K562 (cell line): ENCODE results near the gene TAF5L. TPM values are rescaled to one million over a fixed set of nuclear protein-coding genes. Genes with fewer than 3 reads are reported as not detected.

ENCODE experiments used
- ATAC-seq: fragments of 200-7000 bp; cut with Tn5 transposase; 3 replicates; pipeline ENCODE4 v1.9.1; 2020; ENCODE audit warnings: moderate library complexity
- BruUV-seq: library from RNA; stranded (reverse); fragments of 400-500 nt; replicated peaks from 2 replicates; lab custom pipeline; 2021; lab: Mats Ljungman, UMichigan
- CTCF ChIA-PET: fragments of 300-600 bp; formaldehyde crosslinking; extraction: SDS; loops from one replicate; lab custom pipeline; 2021; ENCODE audit warnings: low intra/inter-chr PET ratio; lab: Yijun Ruan, JAX
- POLR2A ChIA-PET: fragments of 300-600, 350-650 bp; sonication (Branson Sonifier 250); formaldehyde crosslinking; extraction: SDS; loops from one replicate; lab custom pipeline; 2021; ENCODE audit warnings: antibody characterized with exemption, inconsistent platforms; lab: Yijun Ruan, JAX
- DNase-seq, 4 experiments: peaks; one replicate each; pipeline versions ENCODE4 v3.0.0 to v3.0.0-alpha.2; 2011 to 2018; ENCODE audit warnings: low spot score in 3 of 4, mixed read lengths in 3 of 4; ENCODE audit errors: extremely low read depth in 1 of 4
- FAIRE-seq: peaks from 2 replicates; lab custom pipeline; 2011; peaks lifted over from hg19 to GRCh38; lab: Jason Lieb, UNC
- H2AFZ ChIP-seq: 2 replicates; pipeline ENCODE4 v1.6.0; 2011; ENCODE audit warnings: low read depth, low read length, control low read depth, inconsistent platforms
- H3K27ac ChIP-seq: fragments of 200-600 bp; 3 replicates; pipeline ENCODE4 v1.8.0; 2011; ENCODE audit warnings: low read depth, mild to moderate bottlenecking, control low read depth, inconsistent platforms, low read length, moderate library complexity, mixed read lengths; ENCODE audit errors: extremely low read depth
- H3K27me3 ChIP-seq, 2 experiments: fragments of 300-600 bp in 1 of 2; 2 replicates in 1 of 2; 3 replicates in 1 of 2; pipeline versions ENCODE4 v1.6.0 to v1.8.0; 2011; ENCODE audit warnings: inconsistent platforms in 2 of 2, low read length in 2 of 2, mild to moderate bottlenecking in 1 of 2, mixed read lengths in 1 of 2, moderate library complexity in 1 of 2; ENCODE audit not compliant: control insufficient read depth in 2 of 2, insufficient read depth in 2 of 2
- H3K36me3 ChIP-seq: fragments of 300-600 bp; 3 replicates; pipeline ENCODE4 v1.8.0; 2011; ENCODE audit warnings: mild to moderate bottlenecking, low read length, inconsistent platforms; ENCODE audit not compliant: control insufficient read depth, insufficient read depth
- H3K4me1 ChIP-seq, 2 experiments: fragments of 200-600 bp in 1 of 2; replicated peaks in 1 of 2; 2 replicates in 1 of 2; 3 replicates in 1 of 2; pipeline versions ENCODE4 v1.5.1 to v1.8.0; 2011; ENCODE audit warnings: inconsistent platforms in 2 of 2, low read length in 2 of 2, mild to moderate bottlenecking in 1 of 2, mixed read lengths in 1 of 2, moderate library complexity in 1 of 2; ENCODE audit not compliant: control insufficient read depth in 2 of 2, insufficient read depth in 2 of 2
- H3K4me2 ChIP-seq: 2 replicates; pipeline ENCODE4 v1.6.1; 2011; ENCODE audit warnings: low read length, control low read depth, inconsistent platforms, mixed read lengths; ENCODE audit not compliant: insufficient read depth
- H3K4me3 ChIP-seq: fragments of 200-600 bp; sonication (generic), shearing (Covaris generic); 2 replicates; pipeline ENCODE4 v1.5.1; 2016; ENCODE audit warnings: control low read depth, inconsistent platforms
- H3K79me2 ChIP-seq: fragments of 200-600 bp; 3 replicates; pipeline ENCODE4 v1.8.0; 2011; ENCODE audit warnings: low read length, inconsistent platforms; ENCODE audit not compliant: control insufficient read depth, insufficient read depth
- H3K9ac ChIP-seq, 2 experiments: 2 replicates each; pipeline versions ENCODE4 v1.6.0 to v1.6.1; 2011; ENCODE audit warnings: low read depth in 2 of 2, low read length in 2 of 2, control low read depth in 1 of 2, inconsistent platforms in 1 of 2, mild to moderate bottlenecking in 1 of 2, mixed read lengths in 1 of 2; ENCODE audit not compliant: insufficient read depth in 1 of 2
- H3K9me1 ChIP-seq: one replicate; pipeline ENCODE4 v1.6.0; 2011; ENCODE audit warnings: inconsistent platforms, mild to moderate bottlenecking, low read length, moderate library complexity; ENCODE audit not compliant: control insufficient read depth, insufficient read depth
- H3K9me3 ChIP-seq: replicated peaks from 2 replicates; pipeline ENCODE4 v1.5.1; 2011; ENCODE audit warnings: low read depth, low read length, inconsistent platforms; ENCODE audit not compliant: control insufficient read depth, insufficient read depth
- H4K20me1 ChIP-seq: replicated peaks from 2 replicates; pipeline ENCODE4 v1.6.1; 2011; ENCODE audit warnings: low read length, inconsistent platforms, mixed read lengths; ENCODE audit not compliant: control insufficient read depth, insufficient read depth
- C11orf30 ChIP-seq: fragments of 450-650 bp; IDR thresholded peaks from 2 replicates; pipeline ENCODE4 v1.6.1; 2016; ENCODE audit warnings: low read depth, mild to moderate bottlenecking
- EGR1 ChIP-seq: fragments of 450-650 bp; conservative IDR thresholded peaks from 2 replicates; pipeline ENCODE4 v1.6.1; 2017; ENCODE audit warnings: mild to moderate bottlenecking
- ELF1 ChIP-seq: fragments of 200-800 bp; sonication (Bioruptor generic); IDR thresholded peaks from 2 replicates; pipeline ENCODE4 v1.6.1; 2016; ENCODE audit warnings: missing genetic modification characterization, missing compliant biosample characterization
- ETV5 ChIP-seq: sonication (generic); formaldehyde crosslinking; IDR thresholded peaks from 2 replicates; pipeline ENCODE4 v1.4.0; 2020; ENCODE audit warnings: low read depth, mild to moderate bottlenecking, missing genetic modification reagents
- FOS ChIP-seq: IDR thresholded peaks from 3 replicates; pipeline ENCODE4 v1.6.1; 2011; ENCODE audit not compliant: insufficient read length; ENCODE audit errors: extremely low read depth
- HIVEP1 ChIP-seq: fragments of 250-450 bp; sonication (Bioruptor Pico); IDR thresholded peaks from 2 replicates; pipeline ENCODE4 v1.4.0; 2020; ENCODE audit warnings: mild to moderate bottlenecking
- MAFF ChIP-seq: IDR thresholded peaks from 2 replicates; pipeline ENCODE4 v1.6.1; 2012; ENCODE audit warnings: low read length, improper control_type of control experiment
- MAFG ChIP-seq: fragments of 450-650 bp; conservative IDR thresholded peaks from 2 replicates; pipeline ENCODE4 v1.6.1; 2016; ENCODE audit warnings: missing genetic modification characterization, missing compliant biosample characterization
- NFIC ChIP-seq: fragments of 450-650 bp; IDR thresholded peaks from 2 replicates; pipeline ENCODE4 v1.6.1; 2017; ENCODE audit warnings: mild to moderate bottlenecking, inconsistent platforms
- POLR3G ChIP-seq: IDR thresholded peaks from 2 replicates; pipeline ENCODE4 v1.6.1; 2011; ENCODE audit not compliant: insufficient read length, insufficient replicate concordance; ENCODE audit errors: extremely low read depth
- ZNF121 ChIP-seq: sonication (generic); formaldehyde crosslinking; conservative IDR thresholded peaks from 2 replicates; pipeline ENCODE4 v1.8.0; 2022; ENCODE audit warnings: missing genetic modification reagents
- ZNF316 ChIP-seq: fragments of 450-650 bp; IDR thresholded peaks from 2 replicates; pipeline ENCODE4 v1.6.1; 2016
- WGBS: fragments of 100-300 bp; shearing (Covaris generic); methylation state at CpG from one replicate; pipeline ENCODE4 v1.1.6; 2016; ENCODE audit warnings: low coverage, mixed read lengths; ENCODE audit not compliant: insufficient coverage; ENCODE audit errors: missing lambda C conversion rate; 5-methylcytosine and 5-hydroxymethylcytosine counted together
- in situ Hi-C: fragments of 300-500 bp; cut with MboI; formaldehyde crosslinking; loops from 4 replicates; pipeline ENCODE4 v1.15.0; 2018; ENCODE audit warnings: inconsistent platforms, mixed read lengths
- intact Hi-C: fragments of 100-400 bp; cut with micrococcal nuclease; formaldehyde crosslinking; loops from 2 replicates; pipeline ENCODE4 v1.14.2; 2022
- polyA plus RNA-seq, 8 experiments: library from polyadenylated mRNA; depleted of rRNA in 4 of 8; stranded (reverse) in 5 of 8; unstranded in 3 of 8; fragments of >200 nt; fragmentation: Nextera tagmentation in 2 of 8; fragmentation: Illumina TruSeq in 1 of 8; extraction: Ambion mirVana in 2 of 8; extraction: Trizol in 1 of 8; gene quantifications; 2 replicates each; pipeline versions ENCODE4 v1.2.1 to v1.2.3, GENCODE V29; 2011 to 2014; ENCODE audit warnings: inconsistent platforms in 1 of 8, missing spikeins in 1 of 8
- total RNA-seq, 7 experiments: library from RNA; depleted of rRNA in 6 of 7; stranded (reverse); fragments of >200 nt in 6 of 7; fragmentation: Illumina TruSeq in 2 of 7; extraction: Trizol in 2 of 7; gene quantifications; 2 replicates each; pipeline versions ENCODE4 v1.2.1 to v1.2.3, GENCODE V29; 2011 to 2021; ENCODE audit warnings: low replicate concordance in 1 of 7
- TF ChIP-seq, protein P1 (sequence below): fragments of 450-650 bp; IDR thresholded peaks from 2 replicates; pipeline ENCODE4 v1.6.1; 2016; ENCODE audit warnings: antibody characterized with exemption
- TF ChIP-seq, protein P2 (sequence below): fragments of 250-450 bp; sonication (Bioruptor Pico); IDR thresholded peaks from 2 replicates; pipeline ENCODE4 v1.8.0; 2022; ENCODE audit warnings: inconsistent platforms, mild to moderate bottlenecking, moderate library complexity, borderline replicate concordance

TAF5L gene
- total and polyA plus RNA-seq, 9 of the 15 experiments (the other 6 are each of a cell fraction or from before 2014, with no cell fraction given) = 2.2 to 34.2 (median 23.3) TPM

DNA sequence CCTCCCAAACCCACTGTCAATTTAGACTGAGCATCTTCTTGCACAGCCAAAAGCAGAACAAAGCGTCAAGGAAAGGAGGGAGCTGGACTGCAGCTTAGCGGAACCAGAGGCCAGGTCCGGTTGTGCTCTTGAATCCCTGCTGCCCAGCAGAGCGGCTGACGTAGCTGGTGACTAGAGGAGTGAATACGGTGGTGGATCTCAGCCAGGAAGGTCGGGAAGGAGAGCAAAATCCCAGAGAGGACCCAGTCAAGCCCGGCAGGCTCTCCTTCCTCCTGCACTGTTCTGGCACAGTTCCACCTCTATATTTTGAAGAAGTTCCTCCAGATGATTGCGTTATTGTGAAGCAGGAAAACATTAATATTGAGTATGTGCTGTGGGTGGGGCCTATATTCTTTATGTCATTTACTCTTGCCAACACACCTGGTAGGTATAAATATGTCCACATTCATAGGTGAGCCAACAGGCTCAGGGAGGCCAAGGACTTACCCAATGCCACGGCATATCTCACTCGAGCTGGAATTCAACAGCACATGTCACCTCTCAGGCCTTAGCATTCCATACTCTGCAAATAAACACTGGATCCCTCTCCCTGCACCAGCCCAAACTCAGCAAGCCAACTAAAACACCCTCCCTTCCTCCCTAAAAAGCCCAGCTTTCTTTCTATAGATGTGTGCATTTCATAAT lies 43.8 kb downstream of the TAF5L start:
- Histone ChIP-seq H3K4me2 (no peak overlapping the region), H3K27ac (no peak overlapping the region), H3K9me1 (no peaks in the 10 kb centered on the region), H3K36me3 (no peaks in the 10 kb centered on the region), H3K9ac (no peak overlapping the region), H2AFZ (no peak overlapping the region), H3K79me2 (no peaks in the 10 kb centered on the region), H3K4me3 (no peak overlapping the region), H3K9me3 (no peaks in the 10 kb centered on the region; the same call in 1 of the 2 replicates), H3K27me3 (peaks cover 24 to 26% of the 10 kb centered on the region in 2 experiments), H4K20me1 (no peaks in the 10 kb centered on the region), H3K4me1 (peaks cover 0 to 4% of the 10 kb centered on the region in 2 experiments; a peak in 2 of 5 replicates)
- ChIA-PET POLR2A (interaction anchor here (0.8 to 2.2 kb wide), 5 partner anchors 10 to 41 kb away, joined by 3 to 7 read pairs (median 5); partner anchors contain the start of gene ABCB10), CTCF (no interaction called here)
- intact Hi-C loops = no loop called here
- no peak for FAIRE-seq
- in situ Hi-C loops = no loop called here
- DNase-seq = no peak
- peak; percentile 14; the same call in 1 of the 2 replicates for TF ChIP-seq NFIC
- no peak for TF ChIP-seq EGR1
- WGBS = 12% methylated on average over 11 of the region's 11 CpGs
- BruUV-seq = no TSS peak
- peak; percentile 15; the same call in 1 of the 3 replicates for ATAC-seq

DNA sequence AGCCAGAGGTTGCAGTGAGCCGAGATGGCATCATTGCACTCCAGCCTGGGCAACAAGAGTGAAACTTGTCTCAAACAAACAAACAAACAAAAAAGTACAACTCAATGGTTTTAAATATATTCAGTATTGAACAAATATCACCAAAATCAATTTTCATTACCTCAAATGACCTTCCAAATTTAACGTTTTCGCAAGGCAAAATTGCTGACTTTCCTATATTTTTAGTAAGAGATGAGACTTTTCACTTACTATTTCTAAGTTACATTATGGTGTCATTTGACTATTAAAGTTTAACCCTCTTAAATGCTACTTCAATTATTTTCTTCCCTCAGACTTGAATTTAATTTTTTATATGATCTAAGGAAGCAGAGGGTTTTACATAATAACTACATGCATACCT lies 44.4 kb downstream of the TAF5L start:
- ATAC-seq (no peak), FAIRE-seq (no peak), DNase-seq (no peak)
- Histone ChIP-seq H3K4me2 (no peak overlapping the region), H3K9me1 (no peaks in the 10 kb centered on the region), H3K4me3 (no peak overlapping the region), H3K27ac (no peak overlapping the region), H3K9me3 (no peaks in the 10 kb centered on the region; the same call in 1 of the 2 replicates), H4K20me1 (no peaks in the 10 kb centered on the region), H3K4me1 (peaks cover 0 to 4% of the 10 kb centered on the region in 2 experiments; a peak in 2 of 5 replicates), H2AFZ (no peak overlapping the region), H3K27me3 (peaks cover 24 to 26% of the 10 kb centered on the region in 2 experiments), H3K36me3 (no peaks in the 10 kb centered on the region), H3K9ac (no peak overlapping the region), H3K79me2 (no peaks in the 10 kb centered on the region)
- in situ Hi-C loops = no loop called here
- POLR2A ChIA-PET = interaction anchor here (2.2 kb wide), 1 partner anchor 23 kb away, joined by 6 read pairs; the partner anchor contains the start of gene ABCB10
- intact Hi-C loops = no loop called here
- 25% methylated on average over 3 of the region's 3 CpGs for WGBS
- CTCF ChIA-PET = no interaction called here
- no TSS peak for BruUV-seq
- TF ChIP-seq ZNF316 = peak; percentile 92
- no peak for TF ChIP-seq FOS
- TF ChIP-seq, protein P1, sequence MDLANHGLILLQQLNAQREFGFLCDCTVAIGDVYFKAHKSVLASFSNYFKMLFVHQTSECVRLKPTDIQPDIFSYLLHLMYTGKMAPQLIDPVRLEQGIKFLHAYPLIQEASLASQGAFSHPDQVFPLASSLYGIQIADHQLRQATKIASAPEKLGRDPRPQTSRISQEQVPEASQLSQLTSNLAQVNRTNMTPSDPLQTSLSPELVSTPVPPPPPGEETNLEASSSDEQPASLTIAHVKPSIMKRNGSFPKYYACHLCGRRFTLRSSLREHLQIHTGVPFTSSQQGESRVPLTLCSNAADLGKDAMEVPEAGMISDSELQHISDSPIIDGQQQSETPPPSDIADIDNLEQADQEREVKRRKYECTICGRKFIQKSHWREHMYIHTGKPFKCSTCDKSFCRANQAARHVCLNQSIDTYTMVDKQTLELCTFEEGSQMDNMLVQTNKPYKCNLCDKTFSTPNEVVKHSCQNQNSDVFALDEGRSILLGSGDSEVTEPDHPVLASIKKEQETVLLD = no peak
- no peak for TF ChIP-seq POLR3G
- TF ChIP-seq C11orf30 = peak; percentile 85
- TF ChIP-seq MAFG = peak; percentile 78
- no peak for TF ChIP-seq HIVEP1
- no peak for TF ChIP-seq ELF1
- no peak for TF ChIP-seq ETV5 (CRISPR knock-in tag)
- TF ChIP-seq ZNF121 (CRISPR knock-in tag) = no peak
- peak; percentile 52 for TF ChIP-seq MAFF
- TF ChIP-seq, protein P2, sequence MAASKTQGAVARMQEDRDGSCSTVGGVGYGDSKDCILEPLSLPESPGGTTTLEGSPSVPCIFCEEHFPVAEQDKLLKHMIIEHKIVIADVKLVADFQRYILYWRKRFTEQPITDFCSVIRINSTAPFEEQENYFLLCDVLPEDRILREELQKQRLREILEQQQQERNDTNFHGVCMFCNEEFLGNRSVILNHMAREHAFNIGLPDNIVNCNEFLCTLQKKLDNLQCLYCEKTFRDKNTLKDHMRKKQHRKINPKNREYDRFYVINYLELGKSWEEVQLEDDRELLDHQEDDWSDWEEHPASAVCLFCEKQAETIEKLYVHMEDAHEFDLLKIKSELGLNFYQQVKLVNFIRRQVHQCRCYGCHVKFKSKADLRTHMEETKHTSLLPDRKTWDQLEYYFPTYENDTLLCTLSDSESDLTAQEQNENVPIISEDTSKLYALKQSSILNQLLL (CRISPR knock-in tag) = no peak
